Measurements from ENCODE around the gene MRPL20.

DNA sequence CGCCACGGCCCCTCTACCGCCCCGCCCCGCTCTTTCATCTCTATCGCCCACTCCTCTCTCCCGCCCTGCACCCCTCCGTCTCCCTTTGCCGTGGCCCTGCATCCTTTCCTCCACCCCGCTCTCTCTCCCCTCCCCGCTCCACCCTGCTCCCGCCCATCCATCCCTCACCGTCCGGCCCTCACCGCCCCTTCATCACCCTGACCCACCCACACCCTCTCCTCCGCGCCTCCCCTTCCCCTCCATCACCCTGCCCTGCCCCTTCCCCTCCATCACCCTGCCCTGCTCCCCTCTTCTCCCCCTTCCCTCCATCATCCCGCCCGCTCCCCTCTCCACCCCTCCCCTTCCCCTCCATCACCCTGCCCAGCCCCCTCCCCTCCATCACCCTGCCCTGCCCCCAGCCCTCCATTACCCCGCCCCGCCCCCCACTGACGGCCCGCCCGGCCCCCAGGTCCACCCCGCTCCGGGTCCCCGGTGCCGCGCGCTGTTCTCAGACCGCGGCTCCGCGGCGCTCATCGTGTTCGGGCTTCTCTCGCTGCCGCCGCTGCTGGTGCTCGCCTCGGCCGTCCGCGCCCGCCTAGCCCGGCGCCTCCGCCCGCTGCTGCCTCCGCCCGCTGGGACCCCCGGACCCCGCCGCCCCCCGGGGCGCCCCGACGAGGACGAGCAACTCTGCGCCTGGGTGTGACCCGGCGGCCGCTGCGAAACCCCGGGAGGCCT lies 20.2 kb upstream of the MRPL20 start:
- TF ChIP-seq, protein P1, sequence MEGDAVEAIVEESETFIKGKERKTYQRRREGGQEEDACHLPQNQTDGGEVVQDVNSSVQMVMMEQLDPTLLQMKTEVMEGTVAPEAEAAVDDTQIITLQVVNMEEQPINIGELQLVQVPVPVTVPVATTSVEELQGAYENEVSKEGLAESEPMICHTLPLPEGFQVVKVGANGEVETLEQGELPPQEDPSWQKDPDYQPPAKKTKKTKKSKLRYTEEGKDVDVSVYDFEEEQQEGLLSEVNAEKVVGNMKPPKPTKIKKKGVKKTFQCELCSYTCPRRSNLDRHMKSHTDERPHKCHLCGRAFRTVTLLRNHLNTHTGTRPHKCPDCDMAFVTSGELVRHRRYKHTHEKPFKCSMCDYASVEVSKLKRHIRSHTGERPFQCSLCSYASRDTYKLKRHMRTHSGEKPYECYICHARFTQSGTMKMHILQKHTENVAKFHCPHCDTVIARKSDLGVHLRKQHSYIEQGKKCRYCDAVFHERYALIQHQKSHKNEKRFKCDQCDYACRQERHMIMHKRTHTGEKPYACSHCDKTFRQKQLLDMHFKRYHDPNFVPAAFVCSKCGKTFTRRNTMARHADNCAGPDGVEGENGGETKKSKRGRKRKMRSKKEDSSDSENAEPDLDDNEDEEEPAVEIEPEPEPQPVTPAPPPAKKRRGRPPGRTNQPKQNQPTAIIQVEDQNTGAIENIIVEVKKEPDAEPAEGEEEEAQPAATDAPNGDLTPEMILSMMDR (IDR thresholded peaks at IDR 0.05), result no peak
- no peak for TF ChIP-seq POLR2A (IDR thresholded peaks at IDR 0.05)
